HG02973 (cell line): ENCODE measurements around the gene HSPBAP1.
A peak's percentile ranks its signal among the peaks of the same experiment; 100 is the strongest.

Experiments used
- ATAC-seq: cut with Tn5 transposase; IDR thresholded peaks from one replicate; pipeline ENCODE4 v1.9.1; 2021; ENCODE audit warnings: moderate library complexity; ENCODE audit not compliant: unreplicated experiment

HSPBAP1 gene

GRCh38 chr3:122691195-122691594, 102.4 kb downstream of the HSPBAP1 start:
- peak; percentile 72 for ATAC-seq

GRCh38 chr3:122690096-122690495, 103.5 kb downstream of the HSPBAP1 start:
- ATAC-seq: no peak
